GM12878 (cell line): Measurements from ENCODE around the gene RABL3. TPM values are rescaled to one million over a fixed set of nuclear protein-coding genes. Genes with fewer than 3 reads are reported as not detected.

Source experiments
- BMI1 ChIP-seq: fragments of 450-650 bp; IDR thresholded peaks from 2 replicates; pipeline ENCODE4 v1.6.1; 2016; ENCODE audit warnings: mild to moderate bottlenecking, moderate library complexity, borderline replicate concordance
- BRCA1 ChIP-seq: IDR thresholded peaks from 2 replicates; pipeline ENCODE4 v1.6.1; 2011; ENCODE audit warnings: low read depth, low read length, improper control_type of control experiment
- CHD2 ChIP-seq: IDR thresholded peaks from 2 replicates; pipeline ENCODE4 v1.6.1; 2011; ENCODE audit warnings: low read depth, low read length, improper control_type of control experiment, borderline replicate concordance
- DPF2 ChIP-seq: fragments of 450-650 bp; IDR thresholded peaks from 2 replicates; pipeline ENCODE4 v1.6.1; 2017; ENCODE audit warnings: mild to moderate bottlenecking
- EED ChIP-seq: sonication (generic); IDR thresholded peaks from 2 replicates; pipeline ENCODE4 v1.6.1; 2016; ENCODE audit warnings: antibody characterized with exemption, low read depth
- EGR1 ChIP-seq, 2 experiments: IDR thresholded peaks; 1 replicate in 1 of 2; 2 replicates in 1 of 2; pipeline ENCODE4 v1.6.1; 2011 to 2012; ENCODE audit warnings: low read depth in 2 of 2, low read length in 2 of 2, borderline replicate concordance in 1 of 2, mild to moderate bottlenecking in 1 of 2, moderate library complexity in 1 of 2
- ETV6 ChIP-seq, 2 experiments: fragments of 450-650 bp in 1 of 2; IDR thresholded peaks in 1 of 2; conservative IDR thresholded peaks in 1 of 2; 2 replicates each; pipeline ENCODE4 v1.6.1; 2014; ENCODE audit warnings: antibody characterized with exemption in 1 of 2, borderline replicate concordance in 1 of 2, low read depth in 1 of 2, mild to moderate bottlenecking in 1 of 2, moderate library complexity in 1 of 2
- GABPA ChIP-seq: IDR thresholded peaks from 2 replicates; pipeline ENCODE4 v1.6.1; 2014; ENCODE audit warnings: antibody characterized with exemption, low read depth, mild to moderate bottlenecking, inconsistent platforms
- IKZF2 ChIP-seq, 2 experiments: fragments of 450-650 bp; IDR thresholded peaks; 2 replicates each; pipeline ENCODE4 v1.6.1; 2017; ENCODE audit warnings: mild to moderate bottlenecking in 2 of 2, moderate library complexity in 2 of 2
- JUND ChIP-seq: IDR thresholded peaks from 2 replicates; pipeline ENCODE4 v1.6.1; 2012; ENCODE audit warnings: low read depth, mild to moderate bottlenecking, low read length, improper control_type of control experiment, moderate library complexity
- MTA3 ChIP-seq: IDR thresholded peaks from 2 replicates; pipeline ENCODE4 v1.6.1; 2012; ENCODE audit warnings: low read length, inconsistent platforms, borderline replicate concordance
- NFIC ChIP-seq: IDR thresholded peaks from 2 replicates; pipeline ENCODE4 v1.6.1; 2012; ENCODE audit warnings: low read depth, mild to moderate bottlenecking, inconsistent platforms, low read length, moderate library complexity
- NFYB ChIP-seq: IDR thresholded peaks from 2 replicates; pipeline ENCODE4 v1.6.1; 2011; ENCODE audit warnings: low read depth, mild to moderate bottlenecking, low read length, improper control_type of control experiment, moderate library complexity; ENCODE audit not compliant: insufficient read depth
- NR2C2 ChIP-seq: IDR thresholded peaks from 2 replicates; pipeline ENCODE4 v1.6.1; 2011; ENCODE audit warnings: borderline replicate concordance, low read depth; ENCODE audit not compliant: control insufficient read depth, insufficient read length
- RAD51 ChIP-seq: fragments of 450-650 bp; IDR thresholded peaks from 2 replicates; pipeline ENCODE4 v1.6.1; 2016; ENCODE audit warnings: moderate library complexity, mild to moderate bottlenecking, inconsistent platforms
- RBBP5 ChIP-seq: fragments of 200-600 bp; sonication (generic); conservative IDR thresholded peaks from 2 replicates; pipeline ENCODE4 v1.6.1; 2016
- RELA ChIP-seq: fragments of 450-650 bp; IDR thresholded peaks from 2 replicates; pipeline ENCODE4 v1.8.0; 2014; ENCODE audit warnings: borderline replicate concordance; ENCODE audit not compliant: partially characterized antibody
- SMAD1 ChIP-seq: fragments of 450-650 bp; IDR thresholded peaks from 2 replicates; pipeline ENCODE4 v1.6.1; 2018; ENCODE audit warnings: mild to moderate bottlenecking, low read depth; ENCODE audit not compliant: partially characterized antibody
- SMAD5 ChIP-seq: IDR thresholded peaks from 2 replicates; pipeline ENCODE4 v1.6.1; 2016; ENCODE audit warnings: antibody characterized with exemption, low read depth
- TCF12 ChIP-seq: IDR thresholded peaks from 2 replicates; pipeline ENCODE4 v1.6.1; 2011; ENCODE audit warnings: low read depth, mild to moderate bottlenecking, low read length
- YBX1 ChIP-seq: fragments of 450-650 bp; IDR thresholded peaks from 2 replicates; pipeline ENCODE4 v1.6.1; 2016; ENCODE audit warnings: antibody characterized with exemption
- ZNF24 ChIP-seq: fragments of 450-650 bp; IDR thresholded peaks from 2 replicates; pipeline ENCODE4 v1.6.1; 2017; ENCODE audit warnings: antibody characterized with exemption, mild to moderate bottlenecking
- ZNF622 ChIP-seq: fragments of 450-650 bp; IDR thresholded peaks from 2 replicates; pipeline ENCODE4 v1.6.1; 2017; ENCODE audit warnings: mild to moderate bottlenecking, inconsistent platforms
- polyA plus RNA-seq, 11 experiments: library from polyadenylated mRNA; depleted of rRNA in 4 of 11; unstranded in 6 of 11; stranded (reverse) in 5 of 11; fragments of >200 nt; fragmentation: Nextera tagmentation in 4 of 11; fragmentation: Illumina TruSeq in 1 of 11; extraction: Ambion mirVana in 4 of 11; extraction: Trizol in 1 of 11; gene quantifications; 1 replicate in 1 of 11; 2 replicates in 10 of 11; pipeline versions ENCODE4 v1.2.1 to v1.2.3, GENCODE V29; 2011 to 2016; ENCODE audit warnings: inconsistent platforms in 2 of 11, missing spikeins in 2 of 11, low read depth in 1 of 11
- total RNA-seq, 4 experiments: library from RNA; depleted of rRNA in 3 of 4; stranded (reverse); fragments of >200 nt in 3 of 4; fragmentation: Illumina TruSeq in 1 of 4; extraction: Trizol in 1 of 4; gene quantifications; 2 replicates each; pipeline versions ENCODE4 v1.2.1 to v1.2.3, GENCODE V29; 2013 to 2021
- TF ChIP-seq, protein P1 (sequence below): IDR thresholded peaks from 2 replicates; pipeline ENCODE4 v1.6.1; 2012; ENCODE audit warnings: mild to moderate bottlenecking, low read depth, low read length
- TF ChIP-seq, protein P2 (sequence below): fragments of 450-650 bp; IDR thresholded peaks from 2 replicates; pipeline ENCODE4 v1.6.1; 2018; ENCODE audit warnings: borderline replicate concordance, mild to moderate bottlenecking; ENCODE audit not compliant: partially characterized antibody

RABL3 gene
- total and polyA plus RNA-seq, 10 of the 15 experiments (the other 5 are each of a cell fraction or from before 2014, with no cell fraction given), result 10.5 to 38.0 (median 25.2) TPM

DNA sequence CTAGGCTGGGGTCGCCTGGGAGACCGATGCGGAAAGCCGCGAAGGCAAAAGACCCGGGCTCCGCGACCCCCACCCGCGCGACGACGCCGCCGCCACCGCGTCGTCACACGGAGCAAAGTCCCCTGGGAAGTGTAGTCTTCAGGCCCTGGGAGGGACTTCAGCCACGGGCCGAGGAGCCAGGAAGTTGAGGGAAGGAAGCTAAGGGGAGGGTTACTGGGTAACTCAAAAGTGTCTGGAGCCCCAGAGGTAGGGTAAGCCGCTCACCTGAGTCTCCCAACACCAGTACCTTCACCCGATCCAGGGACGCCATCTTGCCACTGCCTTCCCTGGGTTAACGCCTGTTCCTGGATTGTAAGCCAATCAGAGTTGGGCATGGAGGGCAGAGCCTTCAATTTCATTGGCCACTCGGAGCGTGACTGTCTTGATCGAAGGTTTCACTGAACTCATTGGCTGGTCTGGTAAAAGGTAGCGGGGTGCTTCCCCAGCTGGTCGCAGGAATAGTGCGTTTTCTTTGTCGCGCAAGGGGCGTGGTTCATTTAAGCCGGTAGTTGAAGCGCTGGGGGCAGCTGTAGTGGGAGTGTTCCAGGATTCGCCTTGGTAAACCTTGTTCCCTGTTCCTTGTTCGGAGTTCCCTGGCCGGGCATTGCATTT is at the start of gene RABL3, which contains the start of gene GTF2E1 (continued):
- peak; percentile 83; the same call in 1 of the 2 replicates for TF ChIP-seq CHD2
- TF ChIP-seq, protein P1, sequence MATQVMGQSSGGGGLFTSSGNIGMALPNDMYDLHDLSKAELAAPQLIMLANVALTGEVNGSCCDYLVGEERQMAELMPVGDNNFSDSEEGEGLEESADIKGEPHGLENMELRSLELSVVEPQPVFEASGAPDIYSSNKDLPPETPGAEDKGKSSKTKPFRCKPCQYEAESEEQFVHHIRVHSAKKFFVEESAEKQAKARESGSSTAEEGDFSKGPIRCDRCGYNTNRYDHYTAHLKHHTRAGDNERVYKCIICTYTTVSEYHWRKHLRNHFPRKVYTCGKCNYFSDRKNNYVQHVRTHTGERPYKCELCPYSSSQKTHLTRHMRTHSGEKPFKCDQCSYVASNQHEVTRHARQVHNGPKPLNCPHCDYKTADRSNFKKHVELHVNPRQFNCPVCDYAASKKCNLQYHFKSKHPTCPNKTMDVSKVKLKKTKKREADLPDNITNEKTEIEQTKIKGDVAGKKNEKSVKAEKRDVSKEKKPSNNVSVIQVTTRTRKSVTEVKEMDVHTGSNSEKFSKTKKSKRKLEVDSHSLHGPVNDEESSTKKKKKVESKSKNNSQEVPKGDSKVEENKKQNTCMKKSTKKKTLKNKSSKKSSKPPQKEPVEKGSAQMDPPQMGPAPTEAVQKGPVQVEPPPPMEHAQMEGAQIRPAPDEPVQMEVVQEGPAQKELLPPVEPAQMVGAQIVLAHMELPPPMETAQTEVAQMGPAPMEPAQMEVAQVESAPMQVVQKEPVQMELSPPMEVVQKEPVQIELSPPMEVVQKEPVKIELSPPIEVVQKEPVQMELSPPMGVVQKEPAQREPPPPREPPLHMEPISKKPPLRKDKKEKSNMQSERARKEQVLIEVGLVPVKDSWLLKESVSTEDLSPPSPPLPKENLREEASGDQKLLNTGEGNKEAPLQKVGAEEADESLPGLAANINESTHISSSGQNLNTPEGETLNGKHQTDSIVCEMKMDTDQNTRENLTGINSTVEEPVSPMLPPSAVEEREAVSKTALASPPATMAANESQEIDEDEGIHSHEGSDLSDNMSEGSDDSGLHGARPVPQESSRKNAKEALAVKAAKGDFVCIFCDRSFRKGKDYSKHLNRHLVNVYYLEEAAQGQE, result 0 out of 2 replicates have a peak, but pooled peaks have one; percentile 24
- no peak; the same call in 1 of the 2 replicates for TF ChIP-seq TCF12
- no peak for TF ChIP-seq ZNF24
- no peak for TF ChIP-seq YBX1
- TF ChIP-seq ZNF622, result no peak
- TF ChIP-seq ETV6 (conservative IDR thresholded peaks at IDR 0.05 in 1 of 2, IDR thresholded peaks at IDR 0.05 in 1 of 2; ENCODE audit: borderline replicate concordance in 1 of 2, low read depth in 1 of 2), result no peak
- TF ChIP-seq MTA3, result no peak
- no peak for TF ChIP-seq RBBP5
- TF ChIP-seq NFYB, result peak; percentile 95
- TF ChIP-seq, protein P2, sequence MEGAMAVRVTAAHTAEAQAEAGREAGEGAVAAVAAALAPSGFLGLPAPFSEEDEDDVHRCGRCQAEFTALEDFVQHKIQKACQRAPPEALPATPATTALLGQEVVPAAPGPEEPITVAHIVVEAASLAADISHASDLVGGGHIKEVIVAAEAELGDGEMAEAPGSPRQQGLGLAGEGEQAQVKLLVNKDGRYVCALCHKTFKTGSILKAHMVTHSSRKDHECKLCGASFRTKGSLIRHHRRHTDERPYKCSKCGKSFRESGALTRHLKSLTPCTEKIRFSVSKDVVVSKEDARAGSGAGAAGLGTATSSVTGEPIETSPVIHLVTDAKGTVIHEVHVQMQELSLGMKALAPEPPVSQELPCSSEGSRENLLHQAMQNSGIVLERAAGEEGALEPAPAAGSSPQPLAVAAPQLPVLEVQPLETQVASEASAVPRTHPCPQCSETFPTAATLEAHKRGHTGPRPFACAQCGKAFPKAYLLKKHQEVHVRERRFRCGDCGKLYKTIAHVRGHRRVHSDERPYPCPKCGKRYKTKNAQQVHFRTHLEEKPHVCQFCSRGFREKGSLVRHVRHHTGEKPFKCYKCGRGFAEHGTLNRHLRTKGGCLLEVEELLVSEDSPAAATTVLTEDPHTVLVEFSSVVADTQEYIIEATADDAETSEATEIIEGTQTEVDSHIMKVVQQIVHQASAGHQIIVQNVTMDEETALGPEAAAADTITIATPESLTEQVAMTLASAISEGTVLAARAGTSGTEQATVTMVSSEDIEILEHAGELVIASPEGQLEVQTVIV, result peak; percentile 67
- TF ChIP-seq SMAD1, result no peak
- peak in 1 of 2 experiments; percentile 43; a peak in 1 of 3 replicates for TF ChIP-seq EGR1 (IDR thresholded peaks at IDR 0.05; ENCODE audit: borderline replicate concordance in 1 of 2, low read depth in 2 of 2, low read length in 2 of 2)
- 0 out of 2 replicates have a peak, but pooled peaks have one; percentile 19 for TF ChIP-seq NFIC
- TF ChIP-seq SMAD5, result peak; percentile 83
- peak; percentile 68; the same call in 1 of the 2 replicates for TF ChIP-seq GABPA
- no peak for TF ChIP-seq BRCA1
- no peak for TF ChIP-seq BMI1
- TF ChIP-seq DPF2, result 0 out of 2 replicates have a peak, but pooled peaks have one; percentile 41
- no peak for TF ChIP-seq EED
- TF ChIP-seq RELA, result no peak
- no peak for TF ChIP-seq JUND
- no peak for TF ChIP-seq IKZF2 (IDR thresholded peaks at IDR 0.05)
- TF ChIP-seq NR2C2, result no peak
- TF ChIP-seq RAD51, result no peak
